Activated CD4-positive, CD25-positive, alpha-beta regulatory T cell treated with anti-CD3 and anti-CD28 coated beads, Interleukin-2, amount 50 U/mL, for 24 hours (primary cell): ENCODE data around the gene SPATA31C2.
"Not testable (repeated sequence)": the region's sequence is repeated elsewhere in the genome, so short reads cannot be mapped to it uniquely, and the experiment has no call there.

Experiments
- ATAC-seq, 2 donors: fragments of 150-1000 bp; cut with Tn5 transposase; one replicate each; pipeline ENCODE4 v1.10.0; 2021; ENCODE audit warnings: mild to moderate bottlenecking in 1 of 2, moderate library complexity in 1 of 2

Gene SPATA31C2

GRCh38 chr9:88123413-88123812 is 14.9 kb downstream of the SPATA31C2 start:
- ATAC-seq = not testable (repeated sequence)

GRCh38 chr9:88118121-88118520 is 20.2 kb downstream of the SPATA31C2 start:
- ATAC-seq = not testable (repeated sequence)

- not testable (repeated sequence) for ATAC-seq
Observed at GRCh38 chr9:88114968-88115612, 23.2 kb downstream of the SPATA31C2 start.

GRCh38 chr9:88114283-88114967 is 23.9 kb downstream of the SPATA31C2 start:
- not testable (repeated sequence) for ATAC-seq

DNA sequence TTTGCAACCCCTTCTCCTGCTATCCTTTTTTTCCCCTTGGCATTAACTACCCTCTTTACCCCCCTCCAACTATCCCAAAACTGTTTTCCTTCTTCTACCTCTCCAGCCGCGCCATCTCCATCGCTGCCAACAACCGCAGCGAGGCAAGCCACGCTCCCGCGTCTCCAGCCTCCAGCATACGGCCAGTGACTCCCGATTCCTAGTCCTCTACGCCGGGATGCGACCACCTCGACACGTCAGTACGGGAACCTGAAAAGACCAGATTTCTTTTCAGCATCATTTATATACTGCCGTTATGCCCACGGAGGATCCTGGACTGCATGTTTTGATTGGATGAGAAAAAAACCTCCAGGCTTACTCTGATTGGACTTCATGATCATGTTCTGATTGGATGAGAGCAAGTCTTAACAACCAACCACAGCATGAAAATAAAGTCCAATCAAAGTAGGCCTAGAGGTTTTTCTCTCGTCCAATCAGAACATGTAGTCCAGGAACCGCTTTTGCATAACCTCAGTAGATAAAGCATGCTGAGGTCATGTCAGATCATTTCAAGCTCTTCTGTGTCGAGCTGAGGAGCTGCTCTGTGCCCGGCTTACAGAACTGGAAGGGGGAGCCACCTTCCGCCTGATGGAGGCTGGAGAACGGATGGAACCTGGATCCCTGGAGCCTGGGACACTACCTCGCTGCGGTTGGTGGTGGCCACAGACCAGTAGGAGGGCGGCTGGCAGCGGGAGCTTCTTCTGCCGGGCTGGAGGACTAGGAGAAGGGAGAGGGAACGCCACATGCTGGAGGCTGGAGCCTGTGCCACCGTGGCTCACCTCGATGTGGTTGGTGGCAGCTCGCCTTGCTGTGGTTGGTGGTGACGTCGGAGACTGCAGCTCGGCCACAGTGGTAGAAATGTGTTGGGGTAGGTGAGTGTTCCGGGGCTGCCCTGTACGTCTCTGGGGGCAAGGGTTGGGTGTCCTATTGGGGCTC is 24.8 kb downstream of the SPATA31C2 start:
- not testable (repeated sequence) for ATAC-seq

DNA sequence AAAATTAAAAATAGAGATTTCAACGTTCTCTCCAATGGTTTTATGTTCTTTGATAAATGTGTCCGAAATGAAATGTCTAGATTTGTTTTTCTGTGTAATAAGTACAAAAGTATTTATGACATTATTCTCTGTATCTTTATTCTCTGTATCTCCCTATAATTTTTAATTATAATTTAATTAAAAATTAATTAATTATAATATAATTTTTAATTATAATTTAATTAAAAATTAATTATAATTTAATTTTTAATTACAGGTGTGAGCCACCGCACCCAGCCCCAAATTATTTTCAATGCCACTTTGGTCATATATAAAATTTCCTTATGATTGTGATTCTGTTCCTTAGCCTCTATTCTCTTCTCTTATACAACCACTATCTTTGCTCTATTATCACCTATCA is 28.2 kb downstream of the SPATA31C2 start:
- no peak for ATAC-seq

GRCh38 chr9:88108779-88109178 is 29.5 kb downstream of the SPATA31C2 start:
- ATAC-seq = no peak

DNA sequence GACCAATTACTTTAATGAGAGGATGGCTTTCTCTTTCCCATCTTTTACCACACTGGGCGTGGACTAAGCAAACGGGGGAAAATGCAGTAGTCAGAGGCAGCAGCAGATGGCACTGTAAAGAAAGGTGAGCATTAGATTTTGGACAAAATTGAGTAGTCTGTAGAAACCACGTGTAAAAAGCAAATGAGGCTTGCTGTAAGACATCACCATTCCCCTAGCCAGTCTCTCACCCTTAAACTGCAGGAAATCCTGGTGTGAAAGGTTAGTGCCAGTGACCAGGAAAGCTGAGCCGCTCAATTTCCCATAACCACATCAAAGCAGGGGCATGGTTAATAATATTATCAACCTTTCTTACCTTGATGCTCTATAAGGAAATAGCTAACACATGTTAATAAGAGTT is 31.8 kb downstream of the SPATA31C2 start:
- peak in 1 of 2 donors; percentile 45 for ATAC-seq

DNA sequence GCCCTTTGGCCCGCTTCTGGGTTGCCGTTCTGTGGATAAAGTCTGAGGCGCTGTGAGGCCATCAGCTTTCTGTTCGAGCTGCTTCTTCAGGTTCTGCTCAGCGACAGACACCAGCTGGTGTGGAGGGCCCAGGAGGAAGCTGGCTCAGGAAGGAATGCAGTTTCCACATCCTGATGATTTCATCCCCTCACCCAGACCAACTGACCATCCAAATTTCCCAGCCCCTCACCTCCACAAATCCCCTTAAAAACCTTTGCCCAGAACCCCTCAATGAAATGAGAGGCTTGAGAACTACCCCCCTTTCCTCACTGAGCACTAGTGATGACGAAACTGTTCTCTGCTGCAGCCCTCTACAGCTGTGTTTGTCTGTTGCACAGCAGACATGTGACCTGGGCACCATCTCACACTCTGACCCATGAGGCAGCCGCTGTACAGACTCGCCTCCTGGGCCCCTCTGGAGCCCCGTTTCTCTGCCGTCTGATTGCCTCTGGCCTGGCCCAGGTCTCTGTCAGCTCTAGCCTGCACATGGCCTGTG is 45.4 kb downstream of the SPATA31C2 start:
- no peak for ATAC-seq

GRCh38 chr9:88090151-88090581 is 48.1 kb downstream of the SPATA31C2 start:
- no peak for ATAC-seq

GRCh38 chr9:88087906-88088305 is 50.4 kb downstream of the SPATA31C2 start:
- ATAC-seq = no peak

DNA sequence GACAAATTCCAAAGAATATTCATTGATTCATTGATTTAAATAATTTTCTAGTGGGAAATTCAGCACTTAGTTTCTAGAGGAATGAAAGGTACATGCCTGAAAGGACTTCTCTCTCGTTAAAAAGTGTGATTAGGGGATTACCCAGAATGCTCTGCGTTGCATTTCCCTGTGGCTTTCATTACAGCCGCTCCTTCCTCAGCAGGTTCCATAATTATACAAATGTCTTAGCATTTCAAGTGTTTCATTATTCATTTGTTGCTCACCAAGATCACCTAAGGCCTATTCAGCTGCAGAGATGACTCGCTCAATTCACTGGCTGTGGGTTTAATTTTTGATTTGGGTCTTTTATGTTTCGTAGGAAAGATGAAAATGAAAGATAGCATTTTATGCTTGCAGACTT is 52.8 kb downstream of the SPATA31C2 start:
- ATAC-seq = no peak

GRCh38 chr9:88084357-88085183 is 53.7 kb downstream of the SPATA31C2 start:
- no peak for ATAC-seq
